Measurements from ENCODE around the gene PTPRT.

Gene PTPRT

GRCh38 chr20:42857446-42857845 is 332.3 kb downstream of the PTPRT start:
- Mint-ChIP-seq H3K36me3 (no peaks in the 10 kb centered on the region), H3K27ac (no peak overlapping the region), H3K4me1 (no peaks in the 10 kb centered on the region), H3K9me3 (no peaks in the 10 kb centered on the region), H3K27me3 (peaks cover 2% of the 10 kb centered on the region), H3K4me3 (no peak overlapping the region)

GRCh38 chr20:42855896-42856295 is 333.8 kb downstream of the PTPRT start:
- no peak overlapping the region for H3K4me3 Mint-ChIP-seq
- H3K9me3 Mint-ChIP-seq, result no peaks in the 10 kb centered on the region
- peaks cover 1% of the 10 kb centered on the region for H3K27me3 Mint-ChIP-seq
- no peak overlapping the region for H3K27ac Mint-ChIP-seq
- H3K4me1 Mint-ChIP-seq, result no peaks in the 10 kb centered on the region
- no peaks in the 10 kb centered on the region for H3K36me3 Mint-ChIP-seq

GRCh38 chr20:42852691-42853090 is 337.0 kb downstream of the PTPRT start:
- no peaks in the 10 kb centered on the region for H3K36me3 Mint-ChIP-seq
- H3K4me3 Mint-ChIP-seq, result no peak overlapping the region
- H3K4me1 Mint-ChIP-seq, result no peaks in the 10 kb centered on the region

DNA sequence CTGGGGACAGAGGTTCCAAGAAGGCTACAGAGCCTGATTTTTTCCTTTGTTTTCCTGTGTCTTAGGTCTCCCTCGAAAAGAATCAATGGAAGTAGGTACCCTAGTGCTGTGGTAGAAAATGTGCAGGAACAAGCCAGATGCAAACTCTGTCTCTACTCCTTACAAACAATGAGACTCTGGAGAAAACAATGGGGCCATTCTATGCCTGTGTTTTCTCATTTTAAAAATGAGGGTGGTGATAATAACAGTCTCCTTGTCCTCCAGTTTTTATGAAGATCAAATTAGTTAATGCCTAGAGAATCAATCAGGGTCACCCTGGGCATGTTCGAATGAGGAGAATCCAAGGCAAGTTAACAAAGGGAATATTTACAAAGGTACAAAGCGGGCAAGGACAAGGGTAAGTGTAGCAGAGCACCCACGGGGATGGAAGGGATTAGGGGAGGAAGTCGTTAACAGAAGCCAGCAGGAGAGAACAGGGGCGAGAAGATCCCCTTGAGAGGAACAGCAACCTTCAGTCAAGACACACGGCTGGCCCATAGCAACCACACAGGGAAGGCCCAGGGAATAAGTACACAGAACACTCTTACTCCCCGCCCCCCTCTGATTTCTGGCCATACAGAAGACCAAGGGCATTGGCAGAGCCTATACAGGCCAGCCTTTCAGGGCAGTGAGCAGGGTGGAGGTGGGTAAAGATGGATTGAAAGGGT is 342.8 kb downstream of the PTPRT start:
- no peak overlapping the region for H3K4me3 Mint-ChIP-seq
- no peak overlapping the region for H3K27ac Mint-ChIP-seq
- H3K27me3 Mint-ChIP-seq, result no peaks in the 10 kb centered on the region
- peaks cover 20% of the 10 kb centered on the region for H3K9me3 Mint-ChIP-seq
- H3K4me1 Mint-ChIP-seq, result no peaks in the 10 kb centered on the region
- no peaks in the 10 kb centered on the region for H3K36me3 Mint-ChIP-seq

More at GRCh38 chr20:42852691-42853090, 337.0 kb downstream of the PTPRT start:
- H3K9me3 Mint-ChIP-seq, result peaks cover 7% of the 10 kb centered on the region
- H3K27ac Mint-ChIP-seq, result no peak overlapping the region
- H3K27me3 Mint-ChIP-seq, result peaks cover 1% of the 10 kb centered on the region

DNA sequence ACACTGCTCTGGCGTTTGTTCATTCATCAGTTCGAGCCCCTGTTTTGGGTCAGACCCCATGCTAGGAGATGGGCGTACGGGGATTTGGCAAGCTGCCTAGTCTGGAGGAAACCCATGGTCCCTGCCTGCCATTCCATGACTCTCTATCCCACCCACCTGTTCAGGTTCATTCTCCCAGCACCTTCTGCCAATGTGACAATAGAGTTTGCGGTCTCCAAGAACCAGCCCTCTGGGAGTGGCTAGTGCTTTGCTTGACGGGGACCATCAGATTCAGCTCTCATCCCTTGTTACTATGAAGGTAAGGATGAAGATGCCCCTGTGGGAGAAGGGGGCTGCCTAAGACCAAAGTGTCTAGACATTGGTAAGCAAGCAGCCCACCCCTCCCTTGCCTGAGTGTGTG is 345.0 kb downstream of the PTPRT start:
- no peak overlapping the region for H3K4me3 Mint-ChIP-seq
- H3K27ac Mint-ChIP-seq, result no peak overlapping the region
- H3K27me3 Mint-ChIP-seq, result no peaks in the 10 kb centered on the region
- no peaks in the 10 kb centered on the region for H3K36me3 Mint-ChIP-seq
- H3K4me1 Mint-ChIP-seq, result no peaks in the 10 kb centered on the region
- peaks cover 16% of the 10 kb centered on the region for H3K9me3 Mint-ChIP-seq

DNA sequence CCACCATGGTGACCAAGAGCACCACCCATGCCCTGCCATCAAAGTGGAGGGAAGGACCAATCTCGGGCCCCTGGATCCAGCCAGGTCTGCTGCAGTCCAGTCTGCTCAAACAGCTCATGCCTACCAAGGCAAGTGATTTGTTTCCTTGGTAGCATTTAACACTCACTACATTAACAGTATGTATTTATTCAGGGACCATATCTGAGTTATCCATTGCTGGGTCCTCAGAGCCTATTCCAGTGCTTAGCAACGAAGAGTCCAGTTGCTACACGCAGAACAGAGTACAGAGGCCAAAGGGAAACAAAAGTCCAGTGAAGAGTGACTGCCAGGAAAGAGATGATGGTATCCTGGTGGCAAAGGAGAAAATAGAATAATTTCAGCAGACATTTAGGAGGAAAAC is 352.2 kb downstream of the PTPRT start:
- H3K27me3 Mint-ChIP-seq, result no peaks in the 10 kb centered on the region
- H3K27ac Mint-ChIP-seq, result no peak overlapping the region
- H3K4me3 Mint-ChIP-seq, result no peak overlapping the region
- no peaks in the 10 kb centered on the region for H3K36me3 Mint-ChIP-seq
- no peaks in the 10 kb centered on the region for H3K4me1 Mint-ChIP-seq
- H3K9me3 Mint-ChIP-seq, result no peaks in the 10 kb centered on the region

GRCh38 chr20:42836339-42836738 is 353.4 kb downstream of the PTPRT start:
- H3K4me3 Mint-ChIP-seq, result no peak overlapping the region
- H3K9me3 Mint-ChIP-seq, result no peaks in the 10 kb centered on the region
- H3K27ac Mint-ChIP-seq, result no peak overlapping the region
- H3K27me3 Mint-ChIP-seq, result no peaks in the 10 kb centered on the region
- H3K36me3 Mint-ChIP-seq, result no peaks in the 10 kb centered on the region
- no peaks in the 10 kb centered on the region for H3K4me1 Mint-ChIP-seq

- H3K36me3 Mint-ChIP-seq, result no peaks in the 10 kb centered on the region
- H3K27me3 Mint-ChIP-seq, result no peaks in the 10 kb centered on the region
- no peaks in the 10 kb centered on the region for H3K4me1 Mint-ChIP-seq
- H3K27ac Mint-ChIP-seq, result no peak overlapping the region
- no peak overlapping the region for H3K4me3 Mint-ChIP-seq
- peaks cover 5% of the 10 kb centered on the region for H3K9me3 Mint-ChIP-seq
Measured at GRCh38 chr20:42807876-42808275, 381.8 kb downstream of the PTPRT start.

DNA sequence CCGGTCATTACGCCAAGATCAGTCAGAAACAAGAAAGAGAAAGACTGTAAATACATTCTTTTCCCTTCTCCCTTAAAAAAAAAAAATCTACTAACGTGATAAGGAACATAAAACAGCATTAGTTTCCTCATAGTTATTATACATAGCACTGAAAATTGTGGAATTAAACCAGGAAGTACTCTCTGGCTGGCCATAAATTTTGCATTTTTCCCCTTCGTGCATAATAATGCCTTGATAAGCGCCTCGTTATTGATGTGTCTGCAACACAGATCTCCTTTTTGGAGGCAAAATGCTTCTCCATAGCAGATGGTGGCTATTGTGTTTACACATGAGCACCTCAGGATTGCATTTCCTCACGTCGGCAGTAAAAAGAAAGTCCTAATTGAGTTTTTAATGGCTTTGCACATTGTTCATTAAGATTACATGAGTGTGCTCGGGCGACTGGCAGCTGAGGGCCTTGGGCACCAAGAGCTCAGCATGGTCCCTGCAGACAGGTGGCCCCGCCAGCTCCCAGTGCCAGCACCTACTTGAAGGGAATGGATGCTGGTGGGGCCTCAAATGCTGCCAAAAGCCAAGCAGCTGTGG is 394.5 kb downstream of the PTPRT start:
- Mint-ChIP-seq H3K27me3 (no peaks in the 10 kb centered on the region), H3K4me3 (no peak overlapping the region), H3K27ac (no peak overlapping the region), H3K4me1 (no peaks in the 10 kb centered on the region), H3K9me3 (peaks cover 5% of the 10 kb centered on the region), H3K36me3 (no peaks in the 10 kb centered on the region)

- Mint-ChIP-seq H3K36me3 (no peaks in the 10 kb centered on the region), H3K27ac (no peak overlapping the region)
Measured at GRCh38 chr20:42792052-42792451, 397.7 kb downstream of the PTPRT start.

DNA sequence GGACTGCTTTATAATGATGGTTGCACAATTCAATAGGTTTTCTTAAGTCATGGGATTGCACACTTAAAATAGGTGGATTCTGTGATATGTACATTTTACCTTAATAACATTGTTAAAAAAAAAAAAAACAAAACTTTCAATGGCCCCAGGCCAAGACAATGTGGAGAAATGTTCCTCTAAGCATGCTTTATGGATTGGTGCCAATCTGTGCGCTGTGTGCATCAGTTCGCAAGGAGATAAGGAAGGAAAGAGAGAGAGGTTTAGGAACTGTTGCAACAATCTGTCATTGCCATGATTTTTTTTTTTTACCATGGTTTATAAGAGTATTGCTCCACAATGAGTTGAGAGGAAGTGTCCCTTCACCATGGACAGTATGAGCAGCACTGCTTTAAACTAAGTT is 399.6 kb downstream of the PTPRT start:
- Mint-ChIP-seq H3K27ac (no peak overlapping the region), H3K36me3 (no peaks in the 10 kb centered on the region), H3K9me3 (no peaks in the 10 kb centered on the region), H3K27me3 (no peaks in the 10 kb centered on the region), H3K4me1 (no peaks in the 10 kb centered on the region), H3K4me3 (no peak overlapping the region)

More at GRCh38 chr20:42792052-42792451, 397.7 kb downstream of the PTPRT start:
- H3K4me3 Mint-ChIP-seq, result no peak overlapping the region
- H3K27me3 Mint-ChIP-seq, result no peaks in the 10 kb centered on the region
- H3K9me3 Mint-ChIP-seq, result peaks cover 5% of the 10 kb centered on the region
- no peaks in the 10 kb centered on the region for H3K4me1 Mint-ChIP-seq

DNA sequence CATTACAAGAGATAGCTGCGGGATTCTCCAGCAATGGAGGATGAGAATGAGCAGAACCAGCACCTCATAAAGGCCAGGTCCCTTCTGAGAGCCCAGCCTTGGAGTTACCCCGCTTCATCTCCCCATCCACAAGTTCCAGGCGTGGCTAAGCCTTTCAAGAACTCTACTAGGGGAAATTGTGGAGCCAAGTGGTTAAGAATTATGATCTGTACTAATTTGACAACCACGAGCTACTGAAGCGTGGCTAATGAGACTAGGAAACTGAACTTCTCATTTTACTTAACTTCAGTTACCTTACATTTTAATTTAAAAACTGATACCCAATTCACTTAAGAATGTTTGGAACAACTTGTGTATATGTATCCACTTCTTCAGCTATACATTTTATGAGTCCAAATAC is 401.0 kb downstream of the PTPRT start:
- H3K4me1 Mint-ChIP-seq, result no peaks in the 10 kb centered on the region
- H3K36me3 Mint-ChIP-seq, result no peaks in the 10 kb centered on the region
- peaks cover 5% of the 10 kb centered on the region for H3K9me3 Mint-ChIP-seq
- H3K27ac Mint-ChIP-seq, result no peak overlapping the region
- peaks cover 2% of the 10 kb centered on the region for H3K27me3 Mint-ChIP-seq
- H3K4me3 Mint-ChIP-seq, result no peak overlapping the region

- Mint-ChIP-seq H3K9me3 (peaks cover 5% of the 10 kb centered on the region), H3K4me3 (no peak overlapping the region), H3K27me3 (peaks cover 2% of the 10 kb centered on the region), H3K36me3 (no peaks in the 10 kb centered on the region), H3K4me1 (no peaks in the 10 kb centered on the region), H3K27ac (no peak overlapping the region)
Measured at GRCh38 chr20:42785041-42785440, 404.7 kb downstream of the PTPRT start.

DNA sequence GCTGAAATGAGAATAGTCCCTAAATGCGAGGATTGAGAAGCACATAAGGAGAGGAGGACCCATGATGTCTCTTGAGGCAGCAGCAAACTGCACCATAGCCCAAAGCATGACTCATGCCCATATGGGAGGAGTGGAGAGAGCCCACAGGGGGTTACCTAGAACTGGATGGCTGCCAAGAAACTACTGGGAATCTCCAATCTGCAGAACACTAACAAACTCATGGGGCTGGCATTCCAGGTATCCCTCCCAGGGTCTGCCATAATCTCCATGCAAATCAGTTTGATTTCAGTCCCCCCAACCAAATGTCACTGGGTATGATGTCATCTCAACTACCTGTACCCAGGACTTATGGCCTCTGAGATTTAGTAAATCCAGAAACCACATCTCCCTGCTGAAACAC is 410.5 kb downstream of the PTPRT start:
- H3K36me3 Mint-ChIP-seq, result no peaks in the 10 kb centered on the region
- H3K4me1 Mint-ChIP-seq, result no peaks in the 10 kb centered on the region
- H3K9me3 Mint-ChIP-seq, result peaks cover 2% of the 10 kb centered on the region
- no peak overlapping the region for H3K27ac Mint-ChIP-seq
- no peak overlapping the region for H3K4me3 Mint-ChIP-seq
- H3K27me3 Mint-ChIP-seq, result no peaks in the 10 kb centered on the region

- no peak overlapping the region for H3K4me3 Mint-ChIP-seq
- H3K36me3 Mint-ChIP-seq, result no peaks in the 10 kb centered on the region
- no peaks in the 10 kb centered on the region for H3K27me3 Mint-ChIP-seq
- H3K4me1 Mint-ChIP-seq, result no peaks in the 10 kb centered on the region
- H3K9me3 Mint-ChIP-seq, result no peaks in the 10 kb centered on the region
- no peak overlapping the region for H3K27ac Mint-ChIP-seq
Measured at GRCh38 chr20:42775866-42776265, 413.8 kb downstream of the PTPRT start.

DNA sequence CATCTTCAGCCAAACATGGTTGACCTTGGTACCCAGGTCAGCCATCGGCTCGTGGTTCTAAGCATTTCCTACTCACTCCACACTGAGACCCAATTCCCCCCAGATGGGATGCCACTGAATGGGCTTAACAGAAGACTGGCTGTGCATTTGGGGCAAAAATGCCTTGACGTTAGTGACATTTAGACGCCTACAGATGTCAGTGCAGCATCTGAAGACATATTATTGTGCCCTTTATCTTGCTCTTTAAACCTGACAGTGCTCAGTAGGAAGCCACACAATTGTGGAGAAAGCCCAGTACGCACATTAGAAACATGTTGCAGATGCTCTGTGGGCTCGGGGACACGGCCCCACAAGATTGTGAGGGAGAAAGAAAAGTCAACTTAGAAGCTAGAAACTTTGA is 414.7 kb downstream of the PTPRT start:
- H3K27me3 Mint-ChIP-seq, result no peaks in the 10 kb centered on the region
- no peaks in the 10 kb centered on the region for H3K4me1 Mint-ChIP-seq
- H3K27ac Mint-ChIP-seq, result no peak overlapping the region
- H3K4me3 Mint-ChIP-seq, result no peak overlapping the region
- no peaks in the 10 kb centered on the region for H3K36me3 Mint-ChIP-seq
- no peaks in the 10 kb centered on the region for H3K9me3 Mint-ChIP-seq

- Mint-ChIP-seq H3K4me3 (no peak overlapping the region), H3K4me1 (no peaks in the 10 kb centered on the region), H3K9me3 (no peaks in the 10 kb centered on the region), H3K27ac (no peak overlapping the region), H3K27me3 (peaks cover 1% of the 10 kb centered on the region), H3K36me3 (no peaks in the 10 kb centered on the region)
Measured at GRCh38 chr20:42763015-42763414, 426.7 kb downstream of the PTPRT start.
